ENCODE measurements around the gene PPIB. TPM values are rescaled to one million over a fixed set of nuclear protein-coding genes. Genes with fewer than 3 reads are reported as not detected.

The PPIB gene
- total RNA-seq, 6 donors from 2014 or later: 87.0 to 497 (median 286) TPM

GRCh38 chr15:64155802-64156651 is 6.8 kb downstream of the PPIB start:
- TF ChIP-seq EP300 (IDR thresholded peaks at IDR 0.05) (no peak), POLR2AphosphoS5 (IDR thresholded peaks at IDR 0.05) (no peak), CTCF (IDR thresholded peaks at IDR 0.05) (no peak), POLR2A (IDR thresholded peaks at IDR 0.05) (no peak)
- 89 to 92% methylated on average over 14 to 15 of the region's 15 CpGs for WGBS, 2 donors

GRCh38 chr15:64153480-64154367 is 9.1 kb downstream of the PPIB start:
- Histone ChIP-seq H3K36me3 (peaks cover 31 to 50% (median 39%) of the 10 kb centered on the region in 4 donors), H3K4me3 (peak overlapping the region in 2 of 4 donors; percentile 55 to 68), H3K27me3 (peaks cover 0 to 19% (median 10%) of the 10 kb centered on the region in 4 donors), H3K4me1 (peaks cover 28 to 41% (median 35%) of the 10 kb centered on the region in 4 donors), H3K27ac (peak overlapping the region in 2 of 4 donors; percentile 12 to 25), H3K9me3 (no peaks in the 10 kb centered on the region)
- 23 to 46% methylated on average over 7 to 12 of the region's 12 CpGs for WGBS, 2 donors
- peak; percentile 93 to 94 for DNase-seq
- ATAC-seq (ENCODE audit: low FRiP score in 2 of 2): peak; percentile 92 to 96
- TF ChIP-seq CTCF (IDR thresholded peaks at IDR 0.05): peak; percentile 95 to 99 (median 97)
- no peak for TF ChIP-seq POLR2A (IDR thresholded peaks at IDR 0.05)
- TF ChIP-seq POLR2AphosphoS5 (IDR thresholded peaks at IDR 0.05): peak in 1 of 2 donors; percentile 10
- TF ChIP-seq EP300 (IDR thresholded peaks at IDR 0.05): no peak

More at GRCh38 chr15:64155802-64156651, 6.8 kb downstream of the PPIB start:
- Histone ChIP-seq H3K27me3 (peaks cover 0 to 19% (median 10%) of the 10 kb centered on the region in 4 donors), H3K4me3 (no peak overlapping the region), H3K27ac (no peak overlapping the region), H3K9me3 (no peaks in the 10 kb centered on the region), H3K4me1 (peaks cover 38 to 52% (median 50%) of the 10 kb centered on the region in 4 donors), H3K36me3 (peaks cover 53 to 73% (median 63%) of the 10 kb centered on the region in 4 donors)
- ATAC-seq (ENCODE audit: low FRiP score in 2 of 2): no peak
- DNase-seq: peak in 1 of 2 donors; percentile 47

GRCh38 chr15:64152507-64153387 is 10.1 kb downstream of the PPIB start:
- Histone ChIP-seq H3K36me3 (peaks cover 21 to 40% (median 30%) of the 10 kb centered on the region in 4 donors), H3K27ac (peak overlapping the region in 2 of 4 donors; percentile 47 to 53), H3K4me3 (peak overlapping the region in 3 of 4 donors; percentile 54 to 68 (median 55)), H3K27me3 (peaks cover 0 to 19% (median 10%) of the 10 kb centered on the region in 4 donors), H3K4me1 (peaks cover 28 to 39% (median 35%) of the 10 kb centered on the region in 4 donors), H3K9me3 (no peaks in the 10 kb centered on the region)
- TF ChIP-seq EP300 (IDR thresholded peaks at IDR 0.05) (no peak), POLR2AphosphoS5 (IDR thresholded peaks at IDR 0.05) (no peak), POLR2A (IDR thresholded peaks at IDR 0.05) (no peak), CTCF (IDR thresholded peaks at IDR 0.05) (no peak)
- ATAC-seq (ENCODE audit: low FRiP score in 2 of 2) (peak; percentile 3 to 6), DNase-seq (peak in 1 of 2 donors; percentile 56)
- 27 to 58% methylated on average over 9 to 25 of the region's 27 CpGs for WGBS, 2 donors
